NT2/D1 (cell line): Measurements from ENCODE around the gene SLC40A1.

ENCODE experiments used
- DNase-seq: peaks from one replicate; pipeline ENCODE4 v3.0.0-alpha.2; 2011; ENCODE audit warnings: low read depth, low spot score
- H3K27me3 ChIP-seq: 2 replicates; pipeline ENCODE4 v1.6.0; 2011; ENCODE audit warnings: mild to moderate bottlenecking; ENCODE audit not compliant: insufficient read length, insufficient read depth
- H3K36me3 ChIP-seq: 2 replicates; pipeline ENCODE4 v1.6.1; 2011; ENCODE audit warnings: mild to moderate bottlenecking, low read length, mixed read lengths; ENCODE audit not compliant: insufficient read depth, insufficient read length
- H3K4me1 ChIP-seq: 2 replicates; pipeline ENCODE4 v1.5.1; 2011; ENCODE audit not compliant: insufficient read depth, insufficient read length
- H3K4me3 ChIP-seq: 2 replicates; pipeline ENCODE4 v1.5.1; 2011; ENCODE audit warnings: low read depth; ENCODE audit not compliant: insufficient read length
- H3K9ac ChIP-seq: 2 replicates; pipeline ENCODE4 v1.6.0; 2011; ENCODE audit warnings: low read depth; ENCODE audit not compliant: insufficient read length
- H3K9me3 ChIP-seq: 2 replicates; pipeline ENCODE4 v1.5.1; 2011; ENCODE audit warnings: mild to moderate bottlenecking, low read length; ENCODE audit not compliant: insufficient read depth
- SUZ12 ChIP-seq: IDR thresholded peaks from 2 replicates; pipeline ENCODE4 v1.6.1; 2011; ENCODE audit not compliant: insufficient read length, insufficient read depth; ENCODE audit errors: extremely low read depth
- YY1 ChIP-seq: IDR thresholded peaks from 2 replicates; pipeline ENCODE4 v1.6.1; 2011; ENCODE audit not compliant: insufficient read length, insufficient read depth
- ZNF274 ChIP-seq: IDR thresholded peaks from 2 replicates; pipeline ENCODE4 v1.6.1; 2011; ENCODE audit warnings: mild to moderate bottlenecking, low read depth, low read length

The SLC40A1 gene

GRCh38 chr2:189576396-189576795, 4.2 kb downstream of the SLC40A1 start:
- Histone ChIP-seq H3K9me3 (no peaks in the 10 kb centered on the region), H3K4me1 (no peaks in the 10 kb centered on the region), H3K9ac (no peak overlapping the region), H3K36me3 (no peaks in the 10 kb centered on the region), H3K27me3 (peaks cover 18% of the 10 kb centered on the region), H3K4me3 (no peak overlapping the region)
- no peak for DNase-seq
- TF ChIP-seq YY1, result no peak
- no peak for TF ChIP-seq SUZ12
- no peak for TF ChIP-seq ZNF274

GRCh38 chr2:189574793-189575475, 5.7 kb downstream of the SLC40A1 start:
- DNase-seq, result no peak
- Histone ChIP-seq H3K4me3 (no peak overlapping the region), H3K36me3 (no peaks in the 10 kb centered on the region), H3K4me1 (no peaks in the 10 kb centered on the region), H3K9ac (no peak overlapping the region), H3K27me3 (peaks cover 8% of the 10 kb centered on the region), H3K9me3 (no peaks in the 10 kb centered on the region)
- TF ChIP-seq ZNF274 (no peak), YY1 (no peak), SUZ12 (no peak)

- no peaks in the 10 kb centered on the region for H3K27me3 ChIP-seq
- no peak for DNase-seq
- no peak for TF ChIP-seq SUZ12
- no peak for TF ChIP-seq ZNF274
- no peak for TF ChIP-seq YY1
- H3K4me1 ChIP-seq, result no peaks in the 10 kb centered on the region
- H3K9me3 ChIP-seq, result no peaks in the 10 kb centered on the region
- no peak overlapping the region for H3K9ac ChIP-seq
- no peaks in the 10 kb centered on the region for H3K36me3 ChIP-seq
- H3K4me3 ChIP-seq, result no peak overlapping the region
Observed at GRCh38 chr2:189570570-189571031, 10.0 kb downstream of the SLC40A1 start.

- Histone ChIP-seq H3K36me3 (no peaks in the 10 kb centered on the region), H3K4me3 (no peak overlapping the region), H3K27me3 (no peaks in the 10 kb centered on the region), H3K9ac (no peak overlapping the region), H3K9me3 (no peaks in the 10 kb centered on the region), H3K4me1 (no peaks in the 10 kb centered on the region)
- no peak for TF ChIP-seq YY1
- no peak for TF ChIP-seq ZNF274
- no peak for TF ChIP-seq SUZ12
- DNase-seq, result no peak
Observed at GRCh38 chr2:189569295-189569910, 11.2 kb downstream of the SLC40A1 start.

GRCh38 chr2:189566046-189566445, 14.5 kb downstream of the SLC40A1 start:
- no peak for DNase-seq
- H3K4me1 ChIP-seq, result no peaks in the 10 kb centered on the region
- H3K9ac ChIP-seq, result no peak overlapping the region
- H3K27me3 ChIP-seq, result no peaks in the 10 kb centered on the region
- H3K4me3 ChIP-seq, result no peak overlapping the region
- no peaks in the 10 kb centered on the region for H3K9me3 ChIP-seq
- TF ChIP-seq SUZ12 (no peak), ZNF274 (no peak), YY1 (no peak)
- peaks cover 4% of the 10 kb centered on the region for H3K36me3 ChIP-seq

- Histone ChIP-seq H3K4me3 (no peak overlapping the region), H3K9ac (no peak overlapping the region), H3K36me3 (peaks cover 4% of the 10 kb centered on the region), H3K9me3 (no peaks in the 10 kb centered on the region), H3K4me1 (no peaks in the 10 kb centered on the region), H3K27me3 (no peaks in the 10 kb centered on the region)
- TF ChIP-seq ZNF274 (no peak), YY1 (no peak), SUZ12 (no peak)
- DNase-seq, result no peak
Observed at GRCh38 chr2:189561371-189562038, 19.1 kb downstream of the SLC40A1 start.

GRCh38 chr2:189560273-189560586, 20.4 kb downstream of the SLC40A1 start:
- H3K4me1 ChIP-seq, result no peaks in the 10 kb centered on the region
- H3K9me3 ChIP-seq, result no peaks in the 10 kb centered on the region
- H3K27me3 ChIP-seq, result no peaks in the 10 kb centered on the region
- TF ChIP-seq SUZ12 (no peak), YY1 (no peak), ZNF274 (no peak)
- no peak overlapping the region for H3K9ac ChIP-seq
- DNase-seq, result no peak
- H3K4me3 ChIP-seq, result no peak overlapping the region
- peaks cover 4% of the 10 kb centered on the region for H3K36me3 ChIP-seq
